ENCODE results near the gene TSPAN9. TPM values are rescaled to one million over a fixed set of nuclear protein-coding genes. Genes with fewer than 3 reads are reported as not detected.

TSPAN9 gene
- total RNA-seq, 1 donor from 2014 or later, result 40.9 TPM

- no peaks in the 10 kb centered on the region for H3K9me3 Mint-ChIP-seq (ENCODE audit: unreplicated experiment)
- H3K27me3 Mint-ChIP-seq (ENCODE audit: low read depth, unreplicated experiment), result peaks cover 34% of the 10 kb centered on the region
- Histone ChIP-seq H3K4me1 (ENCODE audit: insufficient read depth, low read length) (peaks cover 12% of the 10 kb centered on the region), H3K9ac (ENCODE audit: low read length) (no peak overlapping the region), H3K4me2 (ENCODE audit: low read length) (no peak overlapping the region), H4K20me1 (ENCODE audit: insufficient read depth, low read length) (peaks cover 89% of the 10 kb centered on the region), H2AFZ (ENCODE audit: low read depth, low read length) (no peak overlapping the region), H3K27me3 (ENCODE audit: insufficient read depth, low read length) (no peaks in the 10 kb centered on the region), H3K79me2 (ENCODE audit: insufficient read depth, low read length) (peaks cover 6% of the 10 kb centered on the region), H3K4me3 (ENCODE audit: insufficient read depth, low read depth, low read length) (no peak overlapping the region), H3K36me3 (ENCODE audit: insufficient read depth, low read length) (no peaks in the 10 kb centered on the region), H3K27ac (ENCODE audit: low read depth, low read length) (no peak overlapping the region), H3K9me3 (ENCODE audit: insufficient read depth, low read depth, low read length) (no peaks in the 10 kb centered on the region)
- no peak overlapping the region for H3K27ac Mint-ChIP-seq (ENCODE audit: unreplicated experiment)
- FAIRE-seq, result no peak
- peaks cover 4% of the 10 kb centered on the region for H3K36me3 Mint-ChIP-seq (ENCODE audit: low read depth, unreplicated experiment)
- H3K4me3 Mint-ChIP-seq (ENCODE audit: unreplicated experiment), result no peak overlapping the region
- H3K4me1 Mint-ChIP-seq (ENCODE audit: low read depth, unreplicated experiment), result peaks cover 25% of the 10 kb centered on the region
- no peak for DNase-seq (ENCODE audit: low read depth)
- no peak for TF ChIP-seq CTCF (IDR thresholded peaks at IDR 0.05; ENCODE audit: insufficient read depth, low read depth, low read length)
- TF ChIP-seq EZH2 (IDR thresholded peaks at IDR 0.05; ENCODE audit: insufficient read depth, low read length), result no peak
Measured at GRCh38 chr12:3187846-3188770, 110.9 kb downstream of the TSPAN9 start.

DNA sequence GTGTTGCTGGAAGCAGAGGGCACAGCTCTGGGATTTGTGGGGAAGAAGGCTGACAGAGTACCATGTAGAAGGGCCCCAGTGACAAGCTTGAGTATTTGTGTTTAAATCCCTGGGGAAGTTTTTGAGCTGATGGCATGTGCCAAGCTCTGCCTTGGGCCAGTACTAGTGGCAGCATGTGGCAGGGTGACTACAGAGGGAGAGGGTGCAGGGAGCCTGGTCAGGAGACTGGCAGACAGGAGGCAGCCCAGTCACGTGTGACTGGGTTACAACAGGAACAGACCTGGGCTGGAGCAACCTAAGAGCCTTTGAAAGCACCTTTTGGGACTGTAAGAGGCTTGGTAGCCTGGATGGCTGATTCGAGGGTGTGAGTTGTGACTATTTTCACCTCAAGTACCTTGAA is 112.1 kb downstream of the TSPAN9 start:
- H3K4me2 ChIP-seq (ENCODE audit: low read length), result no peak overlapping the region
- peaks cover 4% of the 10 kb centered on the region for H3K36me3 Mint-ChIP-seq (ENCODE audit: low read depth, unreplicated experiment)
- no peaks in the 10 kb centered on the region for H3K9me3 Mint-ChIP-seq (ENCODE audit: unreplicated experiment)
- no peak overlapping the region for H2AFZ ChIP-seq (ENCODE audit: low read depth, low read length)
- H3K9ac ChIP-seq (ENCODE audit: low read length), result no peak overlapping the region
- peaks cover 9% of the 10 kb centered on the region for H3K79me2 ChIP-seq (ENCODE audit: insufficient read depth, low read length)
- TF ChIP-seq EZH2 (IDR thresholded peaks at IDR 0.05; ENCODE audit: insufficient read depth, low read length) (no peak), CTCF (IDR thresholded peaks at IDR 0.05; ENCODE audit: insufficient read depth, low read depth, low read length) (no peak)
- no peaks in the 10 kb centered on the region for H3K9me3 ChIP-seq (ENCODE audit: insufficient read depth, low read depth, low read length)
- DNase-seq (ENCODE audit: low read depth) (no peak), FAIRE-seq (no peak)
- no peaks in the 10 kb centered on the region for H3K36me3 ChIP-seq (ENCODE audit: insufficient read depth, low read length)
- H3K4me1 Mint-ChIP-seq (ENCODE audit: low read depth, unreplicated experiment), result peaks cover 25% of the 10 kb centered on the region
- no peak overlapping the region for H3K4me3 ChIP-seq (ENCODE audit: insufficient read depth, low read depth, low read length)
- H4K20me1 ChIP-seq (ENCODE audit: insufficient read depth, low read length), result peaks cover 99% of the 10 kb centered on the region
- no peak overlapping the region for H3K27ac ChIP-seq (ENCODE audit: low read depth, low read length)
- no peak overlapping the region for H3K27ac Mint-ChIP-seq (ENCODE audit: unreplicated experiment)
- no peaks in the 10 kb centered on the region for H3K27me3 ChIP-seq (ENCODE audit: insufficient read depth, low read length)
- H3K4me3 Mint-ChIP-seq (ENCODE audit: unreplicated experiment), result no peak overlapping the region
- H3K4me1 ChIP-seq (ENCODE audit: insufficient read depth, low read length), result peaks cover 12% of the 10 kb centered on the region
- H3K27me3 Mint-ChIP-seq (ENCODE audit: low read depth, unreplicated experiment), result peaks cover 36% of the 10 kb centered on the region

DNA sequence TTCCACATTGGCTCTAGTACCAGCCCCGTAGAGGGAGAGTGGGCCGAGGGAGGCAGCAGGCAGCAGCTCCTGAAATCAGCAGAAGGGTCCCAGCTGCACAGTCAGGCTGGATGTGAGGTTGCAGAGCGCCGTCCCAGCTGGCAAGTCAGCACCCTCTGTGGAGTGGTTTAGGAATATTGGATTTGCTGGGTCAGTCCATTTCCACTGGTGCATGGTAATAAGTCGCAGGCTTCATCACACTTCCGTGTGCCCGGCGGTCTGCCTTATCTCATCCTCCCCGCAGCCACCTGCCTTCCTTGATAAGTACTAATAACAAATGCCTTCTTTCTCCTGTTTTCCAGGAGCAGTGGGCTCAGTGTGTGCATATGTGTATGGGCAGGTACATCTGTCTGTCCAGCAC is 112.9 kb downstream of the TSPAN9 start:
- Mint-ChIP-seq H3K27ac (ENCODE audit: unreplicated experiment) (no peak overlapping the region), H3K36me3 (ENCODE audit: low read depth, unreplicated experiment) (peaks cover 4% of the 10 kb centered on the region), H3K9me3 (ENCODE audit: unreplicated experiment) (no peaks in the 10 kb centered on the region), H3K27me3 (ENCODE audit: low read depth, unreplicated experiment) (peaks cover 36% of the 10 kb centered on the region), H3K4me3 (ENCODE audit: unreplicated experiment) (no peak overlapping the region), H3K4me1 (ENCODE audit: low read depth, unreplicated experiment) (peaks cover 22% of the 10 kb centered on the region)
- no peaks in the 10 kb centered on the region for H3K9me3 ChIP-seq (ENCODE audit: insufficient read depth, low read depth, low read length)
- H4K20me1 ChIP-seq (ENCODE audit: insufficient read depth, low read length), result peaks cover 99% of the 10 kb centered on the region
- H3K4me1 ChIP-seq (ENCODE audit: insufficient read depth, low read length), result peaks cover 10% of the 10 kb centered on the region
- no peak for FAIRE-seq
- H3K27ac ChIP-seq (ENCODE audit: low read depth, low read length), result no peak overlapping the region
- no peak overlapping the region for H2AFZ ChIP-seq (ENCODE audit: low read depth, low read length)
- H3K4me2 ChIP-seq (ENCODE audit: low read length), result no peak overlapping the region
- H3K79me2 ChIP-seq (ENCODE audit: insufficient read depth, low read length), result peaks cover 5% of the 10 kb centered on the region
- TF ChIP-seq EZH2 (IDR thresholded peaks at IDR 0.05; ENCODE audit: insufficient read depth, low read length) (no peak), CTCF (IDR thresholded peaks at IDR 0.05; ENCODE audit: insufficient read depth, low read depth, low read length) (no peak)
- no peaks in the 10 kb centered on the region for H3K36me3 ChIP-seq (ENCODE audit: insufficient read depth, low read length)
- H3K4me3 ChIP-seq (ENCODE audit: insufficient read depth, low read depth, low read length), result no peak overlapping the region
- H3K27me3 ChIP-seq (ENCODE audit: insufficient read depth, low read length), result no peaks in the 10 kb centered on the region
- no peak for DNase-seq (ENCODE audit: low read depth)
- no peak overlapping the region for H3K9ac ChIP-seq (ENCODE audit: low read length)
